IMR-90 (cell line): ENCODE data around the gene NIPBL. TPM values are rescaled to one million over a fixed set of nuclear protein-coding genes. Genes with fewer than 3 reads are reported as not detected.

Experiments used
- ATAC-seq: fragments of 200-7000 bp; cut with Tn5 transposase; 2 replicates; pipeline ENCODE4 v1.9.1; 2020; ENCODE audit warnings: low read depth, mild to moderate bottlenecking, moderate library complexity
- BruUV-seq: library from RNA; stranded (reverse); fragments of 400-500 nt; replicated peaks from 2 replicates; lab custom pipeline; 2021; lab: Mats Ljungman, UMichigan
- CTCF ChIA-PET: fragments of 300-600 bp; formaldehyde crosslinking; extraction: SDS; loops from one replicate; lab custom pipeline; 2021; ENCODE audit warnings: antibody characterized with exemption; lab: Yijun Ruan, JAX
- POLR2A ChIA-PET: fragments of 300-600 bp; sonication (Branson Sonifier 250); formaldehyde crosslinking; loops from one replicate; lab custom pipeline; 2022; ENCODE audit warnings: antibody characterized with exemption; ENCODE audit not compliant: unreplicated experiment; lab: Charles Lee
- DNase-seq: peaks from one replicate; pipeline ENCODE4 v3.0.0; 2013
- H2AFZ ChIP-seq: replicated peaks from 2 replicates; pipeline ENCODE3; 2013; ENCODE audit warnings: low read length, mild to moderate bottlenecking; ENCODE audit not compliant: poor library complexity
- H2AK5ac ChIP-seq: 2 replicates; pipeline ENCODE4 v1.6.1; 2013; ENCODE audit warnings: low read depth, low read length, inconsistent platforms
- H2AK9ac ChIP-seq: replicated peaks from 2 replicates; pipeline ENCODE3; 2013; ENCODE audit warnings: mild to moderate bottlenecking, low read depth, low read length, moderate library complexity; ENCODE audit not compliant: poor library complexity
- H2BK120ac ChIP-seq: 2 replicates; pipeline ENCODE4 v1.6.1; 2013; ENCODE audit warnings: low read depth, low read length, inconsistent platforms
- H2BK15ac ChIP-seq: 3 replicates; pipeline ENCODE4 v1.6.1; 2013; ENCODE audit warnings: low read depth, low read length, inconsistent platforms
- H2BK20ac ChIP-seq: 2 replicates; pipeline ENCODE4 v1.6.1; 2013; ENCODE audit warnings: low read depth, mild to moderate bottlenecking, inconsistent platforms, low read length, moderate library complexity
- H2BK5ac ChIP-seq: 2 replicates; pipeline ENCODE4 v1.6.1; 2013; ENCODE audit warnings: mild to moderate bottlenecking, low read depth, low read length, inconsistent platforms; ENCODE audit not compliant: poor library complexity, severe bottlenecking
- H3K14ac ChIP-seq: replicated peaks from 2 replicates; pipeline ENCODE4 v1.6.1; 2013; ENCODE audit warnings: low read depth, low read length, inconsistent platforms
- H3K18ac ChIP-seq: 2 replicates; pipeline ENCODE4 v1.6.1; 2013; ENCODE audit warnings: low read depth, low read length, control low read depth
- H3K23ac ChIP-seq: 2 replicates; pipeline ENCODE4 v1.6.1; 2013; ENCODE audit warnings: low read depth, low read length, inconsistent platforms
- H3K27ac ChIP-seq: 2 replicates; pipeline ENCODE4 v1.5.1; 2013; ENCODE audit warnings: mild to moderate bottlenecking, control low read depth, low read length; ENCODE audit not compliant: insufficient read depth
- H3K27me3 ChIP-seq: 2 replicates; pipeline ENCODE4 v1.6.1; 2013; ENCODE audit warnings: low read length; ENCODE audit not compliant: control insufficient read depth, insufficient read depth
- H3K36me3 ChIP-seq: 2 replicates; pipeline ENCODE4 v1.6.1; 2013; ENCODE audit warnings: low read length, mixed read lengths; ENCODE audit not compliant: control insufficient read depth, insufficient read depth
- H3K4ac ChIP-seq: 2 replicates; pipeline ENCODE4 v1.6.1; 2013; ENCODE audit warnings: low read depth, low read length, inconsistent platforms
- H3K4me1 ChIP-seq: 2 replicates; pipeline ENCODE4 v1.6.1; 2013; ENCODE audit warnings: low read length, mixed read lengths; ENCODE audit not compliant: control insufficient read depth, insufficient read depth
- H3K4me2 ChIP-seq: 2 replicates; pipeline ENCODE4 v1.6.1; 2013; ENCODE audit warnings: low read depth, mild to moderate bottlenecking, control low read depth, low read length, moderate library complexity
- H3K4me3 ChIP-seq: 2 replicates; pipeline ENCODE4 v1.5.1; 2013; ENCODE audit warnings: low read depth, mild to moderate bottlenecking, control low read depth, low read length, moderate library complexity; ENCODE audit not compliant: insufficient read depth
- H3K56ac ChIP-seq: 2 replicates; pipeline ENCODE4 v1.6.1; 2013; ENCODE audit warnings: low read length, inconsistent platforms; ENCODE audit not compliant: insufficient read depth; ENCODE audit errors: extremely low read depth
- H3K79me1 ChIP-seq, 2 experiments: 2 replicates each; pipeline ENCODE4 v1.6.1; 2013; ENCODE audit warnings: low read length in 2 of 2, inconsistent platforms in 1 of 2, low read depth in 1 of 2
- H3K9ac ChIP-seq: 2 replicates; pipeline ENCODE4 v1.6.1; 2013; ENCODE audit warnings: low read depth, low read length, control low read depth
- H3K9me1 ChIP-seq: 2 replicates; pipeline ENCODE4 v1.6.1; 2013; ENCODE audit warnings: low read length, inconsistent platforms; ENCODE audit not compliant: insufficient read depth
- H3K9me3 ChIP-seq: 2 replicates; pipeline ENCODE4 v1.6.1; 2013; ENCODE audit warnings: low read length; ENCODE audit not compliant: control insufficient read depth, insufficient read depth
- H4K20me1 ChIP-seq: 2 replicates; pipeline ENCODE4 v1.6.1; 2013; ENCODE audit warnings: low read length, inconsistent platforms; ENCODE audit not compliant: insufficient read depth
- H4K5ac ChIP-seq: 2 replicates; pipeline ENCODE4 v1.6.1; 2013; ENCODE audit warnings: mild to moderate bottlenecking, low read depth, low read length, control low read depth
- H4K8ac ChIP-seq, 2 experiments: 2 replicates each; pipeline ENCODE4 v1.6.1; 2013; ENCODE audit warnings: low read depth in 2 of 2, low read length in 2 of 2, control low read depth in 1 of 2, inconsistent platforms in 1 of 2
- H4K91ac ChIP-seq: 2 replicates; pipeline ENCODE4 v1.6.1; 2013; ENCODE audit warnings: low read depth, low read length, inconsistent platforms; ENCODE audit not compliant: insufficient read depth
- CEBPB ChIP-seq: IDR thresholded peaks from 2 replicates; pipeline ENCODE4 v1.6.1; 2012; ENCODE audit warnings: low read depth, low read length, improper control_type of control experiment
- CHD1 ChIP-seq: IDR thresholded peaks from 2 replicates; pipeline ENCODE4 v1.6.1; 2012; ENCODE audit warnings: low read depth, low read length, improper control_type of control experiment
- CTCF ChIP-seq: conservative IDR thresholded peaks from 2 replicates; pipeline ENCODE4 v1.5.1; 2012; ENCODE audit warnings: mild to moderate bottlenecking, low read depth, low read length, improper control_type of control experiment
- ELK1 ChIP-seq: fragments of 150-350 bp; IDR thresholded peaks from 2 replicates; pipeline ENCODE4 v1.6.1; 2016; ENCODE audit warnings: low read depth, mild to moderate bottlenecking, low read length, moderate library complexity, borderline replicate concordance
- FOS ChIP-seq: fragments of 150-350 bp; IDR thresholded peaks from 2 replicates; pipeline ENCODE4 v1.6.1; 2016; ENCODE audit warnings: low read depth, low read length
- MAZ ChIP-seq: IDR thresholded peaks from 2 replicates; pipeline ENCODE4 v1.6.1; 2012; ENCODE audit warnings: low read depth, mild to moderate bottlenecking, low read length, improper control_type of control experiment, moderate library complexity, borderline replicate concordance
- MXI1 ChIP-seq: IDR thresholded peaks from 2 replicates; pipeline ENCODE4 v1.6.1; 2012; ENCODE audit warnings: low read depth, mild to moderate bottlenecking, low read length, moderate library complexity, borderline replicate concordance
- NFE2L2 ChIP-seq: fragments of 150-350 bp; IDR thresholded peaks from 2 replicates; pipeline ENCODE4 v1.6.1; 2016; ENCODE audit warnings: low read depth, mild to moderate bottlenecking, low read length
- POLR2A ChIP-seq: IDR thresholded peaks from 2 replicates; pipeline ENCODE4 v1.6.1; 2012; ENCODE audit warnings: mild to moderate bottlenecking, low read depth, low read length
- RAD21 ChIP-seq: IDR thresholded peaks from 2 replicates; pipeline ENCODE4 v1.6.1; 2012; ENCODE audit warnings: low read length, improper control_type of control experiment
- RFX5 ChIP-seq: IDR thresholded peaks from 2 replicates; pipeline ENCODE4 v1.8.0; 2012; ENCODE audit warnings: low read depth, mild to moderate bottlenecking, low read length, moderate library complexity
- SMC3 ChIP-seq: fragments of 150-350 bp; IDR thresholded peaks from 2 replicates; pipeline ENCODE4 v1.6.1; 2016; ENCODE audit warnings: low read depth, mild to moderate bottlenecking, antibody characterized with exemption, low read length, moderate library complexity
- USF2 ChIP-seq: fragments of 150-350 bp; IDR thresholded peaks from 2 replicates; pipeline ENCODE4 v1.6.1; 2017; ENCODE audit warnings: mild to moderate bottlenecking, antibody characterized with exemption, low read length, low read depth
- WGBS, 2 experiments: methylation state at CpG; one replicate each; pipeline versions ENCODE4 v1.1.5 to v1.1.7; 2013; ENCODE audit warnings: missing lambda C conversion rate in 2 of 2; ENCODE audit not compliant: insufficient read length in 1 of 2; ENCODE audit errors: extremely low coverage in 2 of 2; 5-methylcytosine and 5-hydroxymethylcytosine counted together
- dilution Hi-C: fragments of 300-500 bp; cut with HindIII; formaldehyde crosslinking; loops from one replicate; pipeline ENCODE4 v1.14.3; 2018; ENCODE audit warnings: low sequenced_read_pairs; ENCODE audit not compliant: unreplicated experiment
- in situ Hi-C: fragments of 300-500 bp; cut with MboI; formaldehyde crosslinking; loops from 3 replicates; pipeline ENCODE4 v1.14.3; 2019; ENCODE audit warnings: low sequenced_read_pairs, inconsistent platforms, mixed read lengths
- intact Hi-C: fragments of 100-400 bp; cut with micrococcal nuclease; formaldehyde crosslinking; loops from 2 replicates; pipeline ENCODE4 v1.10.0; 2022
- polyA plus RNA-seq, 3 experiments: library from polyadenylated mRNA; depleted of rRNA; stranded (reverse); fragments of >200 nt; gene quantifications; 2 replicates each; pipeline ENCODE4 v1.2.3, GENCODE V29; 2012; ENCODE audit warnings: low replicate concordance in 1 of 3
- total RNA-seq: library from RNA; depleted of rRNA; stranded (reverse); fragments of >200 nt; gene quantifications from 2 replicates; pipeline ENCODE4 v1.2.3, GENCODE V29; 2012

The NIPBL gene
- total and polyA plus RNA-seq, 2 of the 4 experiments (the other 2 are of a cell fraction), result 8.4 to 46.4 TPM

- POLR2A ChIA-PET, result no interaction called here
Measured at GRCh38 chr5:36854402-36855140, 22.0 kb upstream of the NIPBL start.

More at GRCh38 chr5:36854402-36855140, 22.0 kb upstream of the NIPBL start:
- no peak overlapping the region for H2BK120ac ChIP-seq
- H2AFZ ChIP-seq, result no peak overlapping the region
- H3K23ac ChIP-seq, result no peak overlapping the region
- H3K18ac ChIP-seq, result no peak overlapping the region
- H3K4me3 ChIP-seq, result no peak overlapping the region
- intact Hi-C loops (no loop called here), dilution Hi-C loops (no loop called here), in situ Hi-C loops (no loop called here)
- no peak overlapping the region for H2BK15ac ChIP-seq
- no peak overlapping the region for H3K4ac ChIP-seq
- ATAC-seq (no peak), DNase-seq (no peak)
- H3K27me3 ChIP-seq, result peaks cover 2% of the 10 kb centered on the region; the same call in 1 of the 2 replicates
- no peaks in the 10 kb centered on the region for H3K4me1 ChIP-seq
- H3K79me1 ChIP-seq, result no peaks in the 10 kb centered on the region
- H4K91ac ChIP-seq, result no peak overlapping the region
- no peaks in the 10 kb centered on the region for H4K20me1 ChIP-seq
- H3K4me2 ChIP-seq, result no peak overlapping the region
- H3K9me3 ChIP-seq, result no peaks in the 10 kb centered on the region
- no peak overlapping the region for H3K9ac ChIP-seq
- H3K56ac ChIP-seq, result no peak overlapping the region
- no peaks in the 10 kb centered on the region for H3K9me1 ChIP-seq
- H2BK20ac ChIP-seq, result no peak overlapping the region
- no peak overlapping the region for H2AK9ac ChIP-seq
- BruUV-seq, result no TSS peak
- CTCF ChIA-PET, result interaction anchor here (0.6 kb wide), 1 partner anchor 13 kb away, joined by 6 read pairs; no protein-coding TSS in a partner anchor
- WGBS, 2 experiments, result no CpG with 5 or more reads among the region's 16 CpGs
- H2BK5ac ChIP-seq, result no peak overlapping the region
- TF ChIP-seq RAD21 (no peak), SMC3 (no peak), CEBPB (no peak), ELK1 (no peak), MXI1 (no peak), USF2 (no peak), POLR2A (no peak), NFE2L2 (no peak), MAZ (no peak), CTCF (no peak), CHD1 (no peak), RFX5 (no peak), FOS (no peak)
- no peak overlapping the region for H3K14ac ChIP-seq
- no peaks in the 10 kb centered on the region for H3K36me3 ChIP-seq
- H3K27ac ChIP-seq, result no peak overlapping the region
- no peak overlapping the region for H4K5ac ChIP-seq
- no peak overlapping the region for H4K8ac ChIP-seq
- H2AK5ac ChIP-seq, result no peak overlapping the region
